ENCODE results near the gene ZNF331. TPM values are rescaled to one million over a fixed set of nuclear protein-coding genes. Genes with fewer than 3 reads are reported as not detected.

ZNF331 gene
- total RNA-seq, 2 experiments from 2014 or later = 20.8 to 23.1 TPM

GRCh38 chr19:53583181-53583580 is 45.2 kb downstream of the ZNF331 start:
- no peaks in the 10 kb centered on the region for H3K4me1 Mint-ChIP-seq (ENCODE audit: low read depth)
- peaks cover 28% of the 10 kb centered on the region for H3K36me3 Mint-ChIP-seq
- ChIA-PET POLR2A (no interaction called here), CTCF (no interaction called here)
- no peaks in the 10 kb centered on the region for H3K27me3 Mint-ChIP-seq
- H3K4me3 Mint-ChIP-seq = no peak overlapping the region
- no peak overlapping the region for H3K27ac Mint-ChIP-seq
- intact Hi-C loops (cut with micrococcal nuclease) = no loop called here
- peaks cover 44% of the 10 kb centered on the region for H3K9me3 Mint-ChIP-seq
- no peak for DNase-seq

GRCh38 chr19:53586277-53586691 is 48.3 kb downstream of the ZNF331 start:
- H3K36me3 Mint-ChIP-seq = peaks cover 4% of the 10 kb centered on the region
- peaks cover 25% of the 10 kb centered on the region for H3K9me3 Mint-ChIP-seq
- H3K4me1 Mint-ChIP-seq (ENCODE audit: low read depth) = no peaks in the 10 kb centered on the region
- POLR2A ChIA-PET = no interaction called here
- no peak overlapping the region for H3K4me3 Mint-ChIP-seq
- DNase-seq = no peak
- H3K27ac Mint-ChIP-seq = no peak overlapping the region
- intact Hi-C loops (cut with micrococcal nuclease) = no loop called here
- CTCF ChIA-PET = no interaction called here
- H3K27me3 Mint-ChIP-seq = no peaks in the 10 kb centered on the region

GRCh38 chr19:53594811-53595509 is 57.0 kb downstream of the ZNF331 start:
- ChIA-PET CTCF (no interaction called here), POLR2A (no interaction called here)
- intact Hi-C loops (cut with micrococcal nuclease) = no loop called here
- DNase-seq = no peak
- no peak overlapping the region for H3K27ac Mint-ChIP-seq
- H3K36me3 Mint-ChIP-seq = no peaks in the 10 kb centered on the region
- peaks cover 9% of the 10 kb centered on the region for H3K9me3 Mint-ChIP-seq
- H3K27me3 Mint-ChIP-seq = no peaks in the 10 kb centered on the region
- H3K4me3 Mint-ChIP-seq = no peak overlapping the region
- no peaks in the 10 kb centered on the region for H3K4me1 Mint-ChIP-seq (ENCODE audit: low read depth)

- no peaks in the 10 kb centered on the region for H3K4me1 Mint-ChIP-seq (ENCODE audit: low read depth)
These were observed 57.5 kb downstream of the ZNF331 start for GRCh38 chr19:53595510-53595867.

DNA sequence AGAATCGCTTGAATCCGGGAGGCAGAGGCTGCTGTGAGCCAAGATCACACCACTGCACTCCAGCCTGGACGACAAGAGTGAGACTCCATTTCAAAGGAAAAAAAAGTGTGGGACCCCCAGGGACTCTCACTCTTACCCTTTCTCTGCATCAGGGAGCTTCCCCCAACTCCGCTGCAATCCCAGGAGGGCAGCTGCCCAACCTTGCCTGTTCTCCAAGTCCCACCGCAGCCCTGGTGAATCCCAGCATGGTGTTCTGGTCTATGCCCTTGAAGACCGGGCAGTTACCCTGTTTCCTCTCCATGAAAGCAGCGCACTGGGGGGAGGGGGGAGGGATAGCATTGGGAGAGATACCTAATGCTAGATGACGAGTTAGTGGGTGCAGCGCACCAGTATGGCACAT is 58.1 kb downstream of the ZNF331 start:
- CTCF ChIA-PET = no interaction called here
- no peak for DNase-seq
- H3K27me3 Mint-ChIP-seq = no peaks in the 10 kb centered on the region
- POLR2A ChIA-PET = no interaction called here
- intact Hi-C loops (cut with micrococcal nuclease) = no loop called here
- no peak overlapping the region for H3K27ac Mint-ChIP-seq
- H3K9me3 Mint-ChIP-seq = peaks cover 9% of the 10 kb centered on the region
- H3K4me1 Mint-ChIP-seq (ENCODE audit: low read depth) = no peaks in the 10 kb centered on the region
- H3K36me3 Mint-ChIP-seq = no peaks in the 10 kb centered on the region
- no peak overlapping the region for H3K4me3 Mint-ChIP-seq

More at GRCh38 chr19:53595510-53595867, 57.5 kb downstream of the ZNF331 start:
- ChIA-PET POLR2A (no interaction called here), CTCF (no interaction called here)
- H3K27ac Mint-ChIP-seq = no peak overlapping the region
- no peak for DNase-seq
- no peaks in the 10 kb centered on the region for H3K36me3 Mint-ChIP-seq
- no peak overlapping the region for H3K4me3 Mint-ChIP-seq
- no peaks in the 10 kb centered on the region for H3K27me3 Mint-ChIP-seq
- H3K9me3 Mint-ChIP-seq = peaks cover 9% of the 10 kb centered on the region
- intact Hi-C loops (cut with micrococcal nuclease) = no loop called here

GRCh38 chr19:53597023-53597422 is 59.1 kb downstream of the ZNF331 start:
- ChIA-PET CTCF (no interaction called here), POLR2A (no interaction called here)
- Mint-ChIP-seq H3K27ac (no peak overlapping the region), H3K4me3 (no peak overlapping the region), H3K4me1 (ENCODE audit: low read depth) (no peaks in the 10 kb centered on the region), H3K27me3 (no peaks in the 10 kb centered on the region), H3K36me3 (no peaks in the 10 kb centered on the region), H3K9me3 (peaks cover 6% of the 10 kb centered on the region)
- intact Hi-C loops (cut with micrococcal nuclease) = no loop called here
- no peak for DNase-seq

DNA sequence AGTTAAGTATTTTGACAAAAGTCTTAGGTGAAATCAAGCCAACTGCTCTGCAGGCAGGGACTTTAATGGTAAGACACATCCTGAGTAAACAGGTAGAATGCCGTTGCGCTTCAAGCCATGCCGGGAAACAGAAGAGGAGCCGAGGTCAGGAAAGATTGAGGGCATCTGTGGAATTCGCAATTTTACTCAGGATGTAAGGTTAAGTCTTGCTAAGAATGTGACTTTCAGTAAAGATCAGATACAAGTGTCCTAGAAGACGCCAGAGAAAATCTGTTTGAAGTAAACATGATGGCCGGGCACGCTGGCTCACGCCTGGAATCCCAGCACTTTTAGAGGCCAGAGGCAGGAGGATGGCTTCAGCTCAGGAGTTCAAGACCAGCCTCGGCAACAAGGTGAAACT is 60.4 kb downstream of the ZNF331 start:
- DNase-seq = no peak
- Mint-ChIP-seq H3K27me3 (no peaks in the 10 kb centered on the region), H3K27ac (no peak overlapping the region), H3K9me3 (peaks cover 11% of the 10 kb centered on the region), H3K4me3 (no peak overlapping the region), H3K36me3 (no peaks in the 10 kb centered on the region), H3K4me1 (ENCODE audit: low read depth) (no peaks in the 10 kb centered on the region)
- ChIA-PET POLR2A (no interaction called here), CTCF (no interaction called here)
- intact Hi-C loops (cut with micrococcal nuclease) = no loop called here

DNA sequence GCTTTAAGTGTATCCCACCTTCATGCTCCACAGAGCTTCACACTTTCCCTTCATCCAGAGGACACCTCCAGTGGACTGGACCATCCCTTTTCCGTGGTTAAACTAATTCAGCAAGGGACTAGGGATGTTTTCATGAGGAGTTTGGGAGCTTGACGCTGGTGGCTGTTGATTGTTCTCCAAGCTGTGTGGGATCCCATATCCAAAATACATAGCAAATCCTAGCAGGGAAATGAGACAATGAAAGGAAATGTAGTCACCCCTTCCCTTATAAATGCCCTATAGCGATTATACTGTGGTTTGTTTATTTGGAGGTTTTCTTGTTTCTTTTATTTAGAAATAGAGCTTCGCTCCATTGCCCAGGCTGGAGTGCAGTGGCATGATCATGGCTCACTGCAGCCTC is 62.3 kb downstream of the ZNF331 start:
- CTCF ChIA-PET = interaction anchor here (0.6 kb wide), 1 partner anchor 427 kb away, joined by 4 read pairs; no protein-coding TSS in a partner anchor
- POLR2A ChIA-PET = no interaction called here

GRCh38 chr19:53606031-53606430 is 68.1 kb downstream of the ZNF331 start:
- H3K27me3 Mint-ChIP-seq = no peaks in the 10 kb centered on the region

More for the DNA sequence above, 62.3 kb downstream of the ZNF331 start:
- no peak for DNase-seq
- Mint-ChIP-seq H3K4me1 (ENCODE audit: low read depth) (no peaks in the 10 kb centered on the region), H3K9me3 (peaks cover 11% of the 10 kb centered on the region), H3K27ac (no peak overlapping the region), H3K27me3 (no peaks in the 10 kb centered on the region), H3K36me3 (no peaks in the 10 kb centered on the region), H3K4me3 (no peak overlapping the region)
- intact Hi-C loops (cut with micrococcal nuclease) = no loop called here

DNA sequence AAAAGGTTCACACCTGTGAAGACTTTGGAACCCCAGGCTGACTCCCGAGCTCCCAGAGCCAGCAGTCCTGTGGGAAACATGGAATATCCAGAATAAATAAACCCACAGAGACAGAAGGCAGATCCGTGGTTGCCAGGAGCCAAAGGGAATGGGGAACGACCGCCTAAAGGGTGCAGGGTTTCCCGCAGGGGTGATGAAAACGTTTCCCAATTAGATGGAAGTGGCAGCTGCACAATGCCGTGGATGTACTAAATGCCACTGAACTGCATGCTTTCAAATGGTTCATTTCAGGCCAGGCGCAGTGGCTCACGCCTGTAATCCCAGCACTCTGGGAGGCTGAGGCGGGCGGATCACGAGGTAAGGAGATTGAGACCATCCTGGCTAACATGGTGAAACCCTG is 70.4 kb downstream of the ZNF331 start:
- Mint-ChIP-seq H3K9me3 (peaks cover 12% of the 10 kb centered on the region), H3K27me3 (no peaks in the 10 kb centered on the region), H3K4me3 (no peak overlapping the region), H3K4me1 (ENCODE audit: low read depth) (no peaks in the 10 kb centered on the region), H3K27ac (no peak overlapping the region), H3K36me3 (no peaks in the 10 kb centered on the region)
- ChIA-PET CTCF (interaction anchor here (0.7 kb wide), 1 partner anchor 212 kb away, joined by 3 read pairs; no protein-coding TSS in a partner anchor), POLR2A (no interaction called here)
- intact Hi-C loops (cut with micrococcal nuclease) = no loop called here
- DNase-seq = no peak

More at GRCh38 chr19:53606031-53606430, 68.1 kb downstream of the ZNF331 start:
- intact Hi-C loops (cut with micrococcal nuclease) = no loop called here
- ChIA-PET POLR2A (no interaction called here), CTCF (no interaction called here)
- H3K27ac Mint-ChIP-seq = no peak overlapping the region
- H3K36me3 Mint-ChIP-seq = no peaks in the 10 kb centered on the region
- no peaks in the 10 kb centered on the region for H3K4me1 Mint-ChIP-seq (ENCODE audit: low read depth)
- H3K9me3 Mint-ChIP-seq = peaks cover 15% of the 10 kb centered on the region
- H3K4me3 Mint-ChIP-seq = no peak overlapping the region
- DNase-seq = no peak

GRCh38 chr19:53612762-53613526 is 75.0 kb downstream of the ZNF331 start:
- H3K36me3 Mint-ChIP-seq = no peaks in the 10 kb centered on the region
- POLR2A ChIA-PET = no interaction called here
- CTCF ChIA-PET = no interaction called here
- intact Hi-C loops (cut with micrococcal nuclease) = no loop called here
- peaks cover 16% of the 10 kb centered on the region for H3K9me3 Mint-ChIP-seq
- H3K27me3 Mint-ChIP-seq = no peaks in the 10 kb centered on the region
- no peak for DNase-seq
- H3K4me3 Mint-ChIP-seq = no peak overlapping the region
- no peaks in the 10 kb centered on the region for H3K4me1 Mint-ChIP-seq (ENCODE audit: low read depth)
- H3K27ac Mint-ChIP-seq = no peak overlapping the region

- H3K4me1 Mint-ChIP-seq (ENCODE audit: low read depth) = no peaks in the 10 kb centered on the region
- no peak overlapping the region for H3K4me3 Mint-ChIP-seq
- no peak for DNase-seq
- POLR2A ChIA-PET = no interaction called here
- intact Hi-C loops (cut with micrococcal nuclease) = no loop called here
- H3K27me3 Mint-ChIP-seq = no peaks in the 10 kb centered on the region
- H3K9me3 Mint-ChIP-seq = no peaks in the 10 kb centered on the region
- CTCF ChIA-PET = no interaction called here
- no peaks in the 10 kb centered on the region for H3K36me3 Mint-ChIP-seq
- no peak overlapping the region for H3K27ac Mint-ChIP-seq
These were observed 84.2 kb downstream of the ZNF331 start for GRCh38 chr19:53621885-53622740.

All from activated CD4-positive, alpha-beta memory T cell treated with anti-CD3 and anti-CD28 coated beads for 36 hours (primary cell).